SU-DHL-6 (cell line): ENCODE measurements around the gene PNPLA6.
A peak's percentile ranks its signal among the peaks of the same experiment; 100 is the strongest.

ENCODE experiments used
- H2AFZ ChIP-seq: fragments of 200-600 bp; sonication (generic); 2 replicates; pipeline ENCODE4 v1.6.1; 2014; ENCODE audit warnings: low read depth, mild to moderate bottlenecking, moderate library complexity, mixed read lengths, antibody characterized with exemption, low read length; ENCODE audit not compliant: severe bottlenecking
- H3F3A ChIP-seq: fragments of 200-600 bp; shearing (Covaris generic); 2 replicates; pipeline ENCODE4 v1.6.0; 2016; ENCODE audit warnings: antibody characterized with exemption, mild to moderate bottlenecking; ENCODE audit not compliant: insufficient read depth
- H3K27ac ChIP-seq: fragments of 200-600 bp; sonication (generic); 2 replicates; pipeline ENCODE4 v1.5.1; 2016; ENCODE audit warnings: low read depth, mild to moderate bottlenecking, low read length, moderate library complexity, mixed read lengths
- H3K27me3 ChIP-seq: fragments of 200-600 bp; sonication (generic), shearing (Covaris generic); 2 replicates; pipeline ENCODE4 v1.6.0; 2014; ENCODE audit warnings: mild to moderate bottlenecking, low read length
- H3K36me3 ChIP-seq: fragments of 200-600 bp; sonication (generic); 2 replicates; pipeline ENCODE4 v1.6.1; 2014; ENCODE audit warnings: mild to moderate bottlenecking, low read length, mixed read lengths
- H3K4me2 ChIP-seq: fragments of 300-600, 200-600 bp; shearing (Covaris generic), sonication (generic); 2 replicates; pipeline ENCODE4 v1.6.0; 2014; ENCODE audit warnings: low read length, low read depth, mild to moderate bottlenecking; ENCODE audit not compliant: poor library complexity, severe bottlenecking
- H3K4me3 ChIP-seq: fragments of 200-600 bp; sonication (generic); 2 replicates; pipeline ENCODE4 v1.5.1; 2014; ENCODE audit warnings: antibody characterized with exemption, low read length, mild to moderate bottlenecking, mixed read lengths; ENCODE audit not compliant: insufficient read depth, poor library complexity, severe bottlenecking
- H3K79me2 ChIP-seq: fragments of 200-600 bp; sonication (generic); 2 replicates; pipeline ENCODE4 v1.6.1; 2014; ENCODE audit warnings: mild to moderate bottlenecking, low read length, moderate library complexity; ENCODE audit not compliant: insufficient read depth
- H3K9ac ChIP-seq: fragments of 200-600 bp; sonication (generic); 2 replicates; pipeline ENCODE4 v1.7.0; 2014; ENCODE audit warnings: mild to moderate bottlenecking, low read length
- H3K9me2 ChIP-seq: fragments of 200-600 bp; sonication (generic); replicated peaks from 2 replicates; pipeline ENCODE4 v1.6.1; 2014; ENCODE audit warnings: low read length; ENCODE audit not compliant: insufficient read depth
- H3K9me3 ChIP-seq: fragments of 200-600 bp; sonication (generic); 2 replicates; pipeline ENCODE4 v1.6.1; 2014; ENCODE audit warnings: low read length, mixed read lengths; ENCODE audit not compliant: insufficient read depth
- H4K20me1 ChIP-seq: fragments of 200-600 bp; sonication (generic); 2 replicates; pipeline ENCODE4 v1.6.1; 2014; ENCODE audit warnings: low read depth, mild to moderate bottlenecking, antibody characterized with exemption, low read length, moderate library complexity, mixed read lengths
- CTCF ChIP-seq: fragments of 200-600 bp; sonication (generic); IDR thresholded peaks from one replicate; pipeline ENCODE4 v1.5.1; 2017; ENCODE audit warnings: antibody characterized with exemption, mild to moderate bottlenecking, low read length, moderate library complexity; ENCODE audit not compliant: insufficient read depth, poor library complexity, severe bottlenecking
- EZH2phosphoT487 ChIP-seq: fragments of 200-600 bp; sonication (generic), shearing (Covaris generic); conservative IDR thresholded peaks from 2 replicates; pipeline ENCODE4 v1.6.1; 2018; ENCODE audit warnings: mild to moderate bottlenecking, antibody characterized with exemption, low read length, moderate library complexity, mixed read lengths

The PNPLA6 gene

GRCh38 chr19:7529246-7529600, 6.3 kb upstream of the PNPLA6 start:
- no peaks in the 10 kb centered on the region for H3F3A ChIP-seq
- TF ChIP-seq EZH2phosphoT487, result no peak
- TF ChIP-seq CTCF, result no peak
- H3K79me2 ChIP-seq, result no peaks in the 10 kb centered on the region
- no peak overlapping the region for H3K4me2 ChIP-seq
- no peaks in the 10 kb centered on the region for H4K20me1 ChIP-seq
- H3K9me2 ChIP-seq, result no peaks in the 10 kb centered on the region
- no peak overlapping the region for H2AFZ ChIP-seq
- no peaks in the 10 kb centered on the region for H3K36me3 ChIP-seq
- no peak overlapping the region for H3K27ac ChIP-seq
- H3K27me3 ChIP-seq, result no peaks in the 10 kb centered on the region
- H3K9me3 ChIP-seq, result no peaks in the 10 kb centered on the region
- H3K4me3 ChIP-seq, result no peak overlapping the region
- no peak overlapping the region for H3K9ac ChIP-seq

GRCh38 chr19:7529610-7530490, 5.7 kb upstream of the PNPLA6 start:
- no peaks in the 10 kb centered on the region for H3K9me3 ChIP-seq
- TF ChIP-seq CTCF (no peak), EZH2phosphoT487 (no peak)
- H3K4me2 ChIP-seq, result no peak overlapping the region
- H3K9me2 ChIP-seq, result no peaks in the 10 kb centered on the region
- no peaks in the 10 kb centered on the region for H3K36me3 ChIP-seq
- no peak overlapping the region for H2AFZ ChIP-seq
- H3K27me3 ChIP-seq, result no peaks in the 10 kb centered on the region
- no peaks in the 10 kb centered on the region for H3F3A ChIP-seq
- no peak overlapping the region for H3K27ac ChIP-seq
- H3K9ac ChIP-seq, result no peak overlapping the region
- H3K4me3 ChIP-seq, result no peak overlapping the region
- H3K79me2 ChIP-seq, result no peaks in the 10 kb centered on the region
- H4K20me1 ChIP-seq, result no peaks in the 10 kb centered on the region

- H3K36me3 ChIP-seq, result no peaks in the 10 kb centered on the region
- no peaks in the 10 kb centered on the region for H3K9me3 ChIP-seq
- peak overlapping the region; percentile 84 for H2AFZ ChIP-seq
- no peaks in the 10 kb centered on the region for H3K9me2 ChIP-seq
- peak overlapping the region; percentile 40 for H3K4me2 ChIP-seq
- no peaks in the 10 kb centered on the region for H3K79me2 ChIP-seq
- H4K20me1 ChIP-seq, result no peaks in the 10 kb centered on the region
- peak overlapping the region; percentile 90 for H3K4me3 ChIP-seq
- H3K9ac ChIP-seq, result peak overlapping the region; percentile 20; the same call in 1 of the 2 replicates
- no peak overlapping the region for H3K27ac ChIP-seq
- H3K27me3 ChIP-seq, result no peaks in the 10 kb centered on the region
- no peak for TF ChIP-seq EZH2phosphoT487
- no peak for TF ChIP-seq CTCF
- H3F3A ChIP-seq, result no peaks in the 10 kb centered on the region
Measured at GRCh38 chr19:7533281-7533885, 2.1 kb upstream of the PNPLA6 start.
